ENCODE results near the gene IL6ST.

DNA sequence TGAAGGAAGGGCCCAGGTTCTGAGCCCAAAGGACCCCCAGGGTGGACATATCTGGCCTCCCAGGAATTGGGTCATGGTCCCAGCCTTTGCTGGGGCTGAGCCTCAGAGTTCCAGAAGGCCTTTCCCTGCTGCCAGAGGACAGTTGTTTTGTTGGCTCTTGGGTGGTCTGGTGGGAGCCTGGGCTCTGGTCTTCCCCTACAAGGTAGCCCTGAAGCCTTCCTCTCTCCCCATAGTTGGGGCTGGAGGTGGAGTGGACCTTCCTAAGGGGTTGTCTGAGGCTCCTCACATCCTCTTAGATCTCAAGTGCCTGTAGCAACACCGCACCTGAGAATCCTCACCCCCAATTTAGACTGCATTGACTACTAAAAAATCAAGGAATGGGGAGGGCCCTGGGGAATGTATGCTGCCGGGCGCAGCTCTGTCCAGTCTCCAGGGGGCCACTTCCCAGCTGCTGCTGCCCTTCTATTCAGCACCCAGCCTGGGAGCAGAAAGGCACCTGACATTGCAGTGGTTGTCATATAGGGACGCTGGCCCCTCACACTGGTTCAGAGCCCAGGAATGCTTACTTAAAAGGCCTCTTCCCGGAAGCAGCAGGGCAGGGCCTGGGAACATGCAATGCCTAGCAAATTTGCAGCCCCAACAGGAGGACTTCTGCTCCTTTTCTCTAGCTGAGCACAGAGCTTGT, 77.2 kb downstream of the IL6ST start:
- TF ChIP-seq, protein P1, sequence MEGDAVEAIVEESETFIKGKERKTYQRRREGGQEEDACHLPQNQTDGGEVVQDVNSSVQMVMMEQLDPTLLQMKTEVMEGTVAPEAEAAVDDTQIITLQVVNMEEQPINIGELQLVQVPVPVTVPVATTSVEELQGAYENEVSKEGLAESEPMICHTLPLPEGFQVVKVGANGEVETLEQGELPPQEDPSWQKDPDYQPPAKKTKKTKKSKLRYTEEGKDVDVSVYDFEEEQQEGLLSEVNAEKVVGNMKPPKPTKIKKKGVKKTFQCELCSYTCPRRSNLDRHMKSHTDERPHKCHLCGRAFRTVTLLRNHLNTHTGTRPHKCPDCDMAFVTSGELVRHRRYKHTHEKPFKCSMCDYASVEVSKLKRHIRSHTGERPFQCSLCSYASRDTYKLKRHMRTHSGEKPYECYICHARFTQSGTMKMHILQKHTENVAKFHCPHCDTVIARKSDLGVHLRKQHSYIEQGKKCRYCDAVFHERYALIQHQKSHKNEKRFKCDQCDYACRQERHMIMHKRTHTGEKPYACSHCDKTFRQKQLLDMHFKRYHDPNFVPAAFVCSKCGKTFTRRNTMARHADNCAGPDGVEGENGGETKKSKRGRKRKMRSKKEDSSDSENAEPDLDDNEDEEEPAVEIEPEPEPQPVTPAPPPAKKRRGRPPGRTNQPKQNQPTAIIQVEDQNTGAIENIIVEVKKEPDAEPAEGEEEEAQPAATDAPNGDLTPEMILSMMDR (IDR thresholded peaks at IDR 0.05; ENCODE audit: low read depth, low read length, poor library complexity, severe bottlenecking), result no peak
- TF ChIP-seq EZH2phosphoT487 (IDR thresholded peaks at IDR 0.05; ENCODE audit: borderline replicate concordance, low read length), result no peak

Data from DOHH2 (cell line).